Amygdala (tissue), 56 donors: ENCODE data around the gene HHAT.

ENCODE experiments used
- DNase-seq, 56 donors: peaks; one replicate each; lab custom pipeline; 2025; lab: John Stamatoyannopoulos, UW

The HHAT gene

DNA sequence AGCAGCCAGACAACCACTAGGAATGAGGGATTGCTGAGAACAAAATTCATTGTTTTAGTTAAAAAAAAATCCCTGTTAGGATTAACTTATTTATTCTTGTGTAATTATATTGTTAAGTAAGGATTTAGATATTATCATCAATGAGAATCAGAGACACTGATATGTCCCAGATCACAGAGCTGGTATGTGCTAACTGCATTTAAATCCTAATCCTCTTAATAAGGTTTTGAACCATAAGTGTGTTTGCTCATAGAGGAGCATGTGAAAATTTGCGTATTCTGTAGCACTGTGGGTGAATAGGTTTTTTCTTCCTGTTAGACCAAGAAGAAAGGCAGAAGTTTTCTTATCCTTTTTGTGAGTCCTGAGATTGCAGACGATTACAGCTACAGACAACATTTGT, 147.1 kb downstream of the HHAT start:
- DNase-seq: no peak

DNA sequence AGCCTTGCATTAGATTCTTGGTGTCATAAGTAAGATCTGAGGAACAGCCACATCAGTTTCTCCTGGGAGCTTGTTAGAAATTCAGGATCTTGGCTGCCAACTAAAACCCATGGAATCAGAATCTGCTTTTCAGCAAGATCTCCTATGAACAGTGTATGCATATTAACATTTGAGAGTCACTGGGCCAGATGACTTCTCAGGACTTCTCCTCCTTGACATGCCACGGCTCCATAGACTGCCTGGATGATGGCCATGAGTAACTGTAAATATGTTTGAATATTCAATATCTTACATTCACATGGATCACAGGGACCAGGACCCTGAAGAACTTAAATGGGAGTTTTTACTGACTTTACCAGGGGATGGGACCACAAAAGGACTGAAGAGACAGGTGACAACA, 148.0 kb downstream of the HHAT start:
- DNase-seq: no peak

GRCh38 chr1:210477328-210477924, 148.7 kb downstream of the HHAT start:
- no peak for DNase-seq

GRCh38 chr1:210478820-210479219, 150.1 kb downstream of the HHAT start:
- DNase-seq: no peak

- no peak for DNase-seq
These were observed 153.8 kb downstream of the HHAT start for GRCh38 chr1:210482491-210482890.

DNA sequence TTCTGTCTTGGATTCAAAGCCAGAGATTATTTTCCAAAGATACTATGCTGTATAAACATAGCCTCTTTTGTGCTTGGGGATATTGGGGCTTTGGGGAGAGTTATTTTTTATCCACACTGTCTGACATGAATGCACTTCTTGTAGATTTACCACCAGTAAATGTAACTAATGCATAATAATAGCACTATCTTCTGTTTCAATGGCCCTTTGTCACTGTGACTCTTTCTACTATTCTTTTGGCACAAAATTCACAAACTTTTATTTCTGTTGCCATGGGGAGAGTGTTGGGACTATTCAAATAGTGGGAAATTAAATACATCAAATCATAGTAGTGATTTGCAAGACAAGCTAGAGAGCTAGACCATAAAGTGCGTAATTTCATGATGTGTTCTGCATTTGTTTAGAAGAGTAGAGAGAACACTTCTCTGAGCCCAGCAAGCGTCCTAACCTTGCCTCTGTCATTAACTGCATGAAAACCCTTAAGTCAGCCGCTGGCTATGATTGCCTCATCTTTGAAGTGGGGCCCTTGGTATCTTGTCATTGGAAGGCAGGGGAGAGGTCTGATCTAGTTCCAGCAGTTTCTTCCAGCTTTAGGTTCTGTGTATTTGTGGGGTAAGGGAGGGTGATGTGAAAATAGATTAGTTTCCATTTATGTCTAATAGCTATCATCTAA, 154.4 kb downstream of the HHAT start:
- no peak for DNase-seq

GRCh38 chr1:210483821-210484220, 155.1 kb downstream of the HHAT start:
- no peak for DNase-seq

GRCh38 chr1:210487021-210487420, 158.3 kb downstream of the HHAT start:
- no peak for DNase-seq

DNA sequence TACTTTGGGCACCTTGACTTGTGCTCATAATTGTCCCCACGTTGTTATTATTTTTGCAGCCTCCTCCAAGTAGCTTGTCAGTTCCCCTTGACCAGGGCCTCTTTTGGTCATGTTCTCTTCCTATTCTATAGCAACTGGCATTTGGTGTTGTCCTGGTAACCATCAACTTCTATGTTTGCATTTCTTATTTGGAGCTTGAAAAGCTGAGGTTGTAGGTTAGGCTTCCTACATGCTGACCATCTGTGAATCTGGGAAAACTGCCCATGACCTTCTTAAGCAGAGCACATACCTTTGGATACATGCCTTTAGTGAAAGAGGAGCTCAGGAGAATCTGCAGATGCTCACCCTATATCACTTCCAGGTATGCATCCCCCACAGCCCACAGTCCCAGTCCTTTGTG, 160.8 kb downstream of the HHAT start:
- DNase-seq: no peak

- DNase-seq: no peak
These were observed 162.1 kb downstream of the HHAT start for GRCh38 chr1:210490781-210491180.

DNA sequence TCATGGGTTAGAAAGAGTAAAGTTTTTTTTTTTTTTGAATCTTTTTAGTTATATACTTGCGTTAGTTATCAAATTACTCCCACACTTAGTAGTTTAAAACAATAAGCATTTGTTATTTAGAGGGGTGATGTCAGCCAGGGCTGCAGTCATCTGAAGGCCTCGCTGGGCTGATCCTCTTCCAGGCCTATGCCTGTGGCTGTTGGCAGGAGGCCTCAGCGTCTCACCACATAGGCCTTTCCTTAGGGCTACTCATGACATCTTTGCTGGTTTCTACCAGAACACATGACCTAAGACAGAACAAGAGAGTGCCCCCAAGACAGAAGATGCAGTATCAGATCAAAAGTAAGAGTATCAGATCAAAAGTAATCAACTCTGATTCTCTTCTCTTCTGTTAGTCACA, 167.4 kb downstream of the HHAT start:
- DNase-seq: peak in 23 of 56 donors; percentile 1 to 59 (median 16)

DNA sequence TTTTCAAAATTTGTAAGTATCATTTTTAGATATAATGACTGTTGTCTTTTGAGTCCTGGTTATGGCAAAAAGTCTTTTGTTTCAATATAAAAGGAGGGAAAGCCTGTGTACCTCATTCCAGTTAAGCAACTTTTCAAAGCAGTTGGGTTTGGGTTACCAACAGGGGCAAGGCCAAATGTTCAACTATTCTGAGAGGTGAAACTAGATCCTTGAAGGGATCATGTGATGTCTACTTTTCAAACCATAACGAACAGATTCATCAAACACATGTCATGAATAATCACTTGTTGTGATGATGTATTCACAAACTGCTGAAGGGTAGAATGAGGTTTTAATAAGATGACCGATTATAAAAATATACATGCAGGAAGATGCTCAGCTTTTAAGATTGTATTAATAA, 171.3 kb downstream of the HHAT start:
- no peak for DNase-seq

GRCh38 chr1:210500831-210501230, 172.1 kb downstream of the HHAT start:
- DNase-seq: no peak

GRCh38 chr1:210504286-210504685, 175.6 kb downstream of the HHAT start:
- DNase-seq: no peak

GRCh38 chr1:210505601-210506496, 177.1 kb downstream of the HHAT start:
- DNase-seq: no peak

- no peak for DNase-seq
These were observed 178.0 kb downstream of the HHAT start for GRCh38 chr1:210506689-210507088.

GRCh38 chr1:210516092-210516656, 187.5 kb downstream of the HHAT start:
- no peak for DNase-seq

GRCh38 chr1:210516697-210517459, 188.2 kb downstream of the HHAT start:
- no peak for DNase-seq

GRCh38 chr1:210523830-210524229, 195.1 kb downstream of the HHAT start:
- DNase-seq: no peak

GRCh38 chr1:210525716-210526454, 197.2 kb downstream of the HHAT start:
- no peak for DNase-seq
